Type B pancreatic cell (in vitro differentiated cells): Measurements from ENCODE around the gene MPC2. TPM values are rescaled to one million over a fixed set of nuclear protein-coding genes. Genes with fewer than 3 reads are reported as not detected.

ENCODE experiments used
- DNase-seq: peaks from one replicate; pipeline ENCODE4 v3.0.0; 2021; ENCODE audit warnings: mixed read lengths; ENCODE audit not compliant: unreplicated experiment; ENCODE audit errors: extremely low spot score
- H3K27ac Mint-ChIP-seq: 2 replicates; pipeline ENCODE4 v1.8.0; 2021; ENCODE audit warnings: mild to moderate bottlenecking, mixed read lengths
- H3K27me3 Mint-ChIP-seq: 2 replicates; pipeline ENCODE4 v1.8.0; 2021; ENCODE audit warnings: mixed read lengths
- H3K36me3 Mint-ChIP-seq: 2 replicates; pipeline ENCODE4 v1.8.0; 2021; ENCODE audit warnings: mixed read lengths
- H3K4me1 Mint-ChIP-seq: one replicate; pipeline ENCODE4 v1.8.0; 2021; ENCODE audit warnings: mixed read lengths; ENCODE audit not compliant: unreplicated experiment
- H3K4me3 Mint-ChIP-seq: 2 replicates; pipeline ENCODE4 v1.8.0; 2021; ENCODE audit warnings: mild to moderate bottlenecking, mixed read lengths
- H3K9me3 Mint-ChIP-seq: 2 replicates; pipeline ENCODE4 v1.8.0; 2021; ENCODE audit warnings: mixed read lengths
- CTCF ChIP-seq: fragments of 200-600 bp; sonication (generic); conservative IDR thresholded peaks from 2 replicates; pipeline ENCODE4 v1.5.0; 2021; ENCODE audit warnings: antibody characterized with exemption, mild to moderate bottlenecking
- total RNA-seq: library from RNA; stranded (reverse); gene quantifications from 2 replicates; pipeline ENCODE4 v1.2.1, GENCODE V29; 2021; ENCODE audit warnings: low replicate concordance

MPC2 gene
- total RNA-seq, 1 donor from 2014 or later, result 60.2 TPM

DNA sequence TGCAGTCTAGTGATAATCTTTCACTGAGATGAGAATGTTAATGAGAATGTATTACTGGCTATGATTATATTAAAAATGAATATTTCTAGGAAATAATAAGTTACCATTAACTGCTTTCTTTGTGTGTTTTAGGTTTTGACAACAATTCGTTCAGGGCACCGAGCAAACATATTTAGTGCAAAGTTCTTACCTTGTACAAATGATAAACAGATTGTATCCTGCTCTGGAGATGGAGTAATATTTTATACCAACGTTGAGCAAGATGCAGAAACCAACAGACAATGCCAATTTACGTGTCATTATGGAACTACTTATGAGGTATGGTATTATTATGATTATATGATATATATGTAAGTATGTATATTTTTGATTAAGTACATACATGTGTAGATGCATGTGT, 37.8 kb upstream of the MPC2 start:
- no peak for TF ChIP-seq CTCF
- no peak for DNase-seq
- H3K27me3 Mint-ChIP-seq, result no peaks in the 10 kb centered on the region
- no peak overlapping the region for H3K4me3 Mint-ChIP-seq
- no peaks in the 10 kb centered on the region for H3K4me1 Mint-ChIP-seq
- H3K36me3 Mint-ChIP-seq, result peaks cover 27% of the 10 kb centered on the region
- peaks cover 4% of the 10 kb centered on the region for H3K9me3 Mint-ChIP-seq
- no peak overlapping the region for H3K27ac Mint-ChIP-seq

DNA sequence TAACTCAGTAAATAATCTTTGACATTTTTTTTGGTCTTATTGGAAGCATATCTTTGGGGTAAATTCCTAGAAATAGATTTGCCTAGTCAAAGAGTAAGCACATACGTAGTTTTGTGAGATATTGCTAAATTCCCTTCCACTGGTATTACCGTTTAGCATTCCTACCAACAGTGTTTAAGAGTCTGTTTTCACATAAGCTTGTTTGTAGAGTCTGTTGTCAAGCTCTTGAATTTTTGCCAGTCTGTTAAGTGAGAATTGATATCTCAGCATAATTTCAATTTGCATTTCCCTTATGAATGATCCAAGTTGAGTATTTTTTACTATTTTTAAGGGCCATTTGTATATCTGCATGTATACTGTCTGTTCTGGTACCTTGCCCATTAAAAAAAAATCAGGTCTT, 37.0 kb upstream of the MPC2 start:
- H3K9me3 Mint-ChIP-seq, result peaks cover 4% of the 10 kb centered on the region
- peaks cover 21% of the 10 kb centered on the region for H3K36me3 Mint-ChIP-seq
- no peak for TF ChIP-seq CTCF
- no peaks in the 10 kb centered on the region for H3K4me1 Mint-ChIP-seq
- H3K27me3 Mint-ChIP-seq, result no peaks in the 10 kb centered on the region
- H3K27ac Mint-ChIP-seq, result no peak overlapping the region
- DNase-seq, result no peak
- no peak overlapping the region for H3K4me3 Mint-ChIP-seq

- Mint-ChIP-seq H3K27ac (no peak overlapping the region), H3K36me3 (peaks cover 30% of the 10 kb centered on the region), H3K4me3 (no peak overlapping the region), H3K9me3 (no peaks in the 10 kb centered on the region), H3K4me1 (no peaks in the 10 kb centered on the region), H3K27me3 (no peaks in the 10 kb centered on the region)
- no peak for TF ChIP-seq CTCF
- no peak for DNase-seq
Observed at GRCh38 chr1:167968569-167968968, 31.7 kb upstream of the MPC2 start.

DNA sequence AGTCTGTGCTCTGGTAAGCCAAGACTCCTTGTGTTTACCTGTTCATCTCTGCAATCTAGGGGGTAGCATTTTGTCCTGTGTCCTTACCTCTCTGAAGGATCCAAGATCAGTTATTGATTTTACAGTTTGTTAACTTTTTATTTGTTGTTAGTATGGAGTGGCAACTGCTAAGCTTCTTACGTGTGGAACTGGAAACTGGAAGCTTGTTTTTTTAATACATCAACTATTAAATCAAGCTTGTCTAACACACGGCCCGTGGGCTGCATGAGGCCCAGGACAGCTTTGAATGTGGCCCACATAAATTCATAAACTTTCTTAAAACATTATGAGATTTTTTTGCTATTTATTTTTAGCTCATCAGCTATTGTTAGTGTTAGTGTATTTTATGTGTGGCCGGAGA, 29.2 kb upstream of the MPC2 start:
- H3K9me3 Mint-ChIP-seq, result no peaks in the 10 kb centered on the region
- no peaks in the 10 kb centered on the region for H3K27me3 Mint-ChIP-seq
- H3K4me3 Mint-ChIP-seq, result no peak overlapping the region
- H3K36me3 Mint-ChIP-seq, result peaks cover 35% of the 10 kb centered on the region
- no peak for TF ChIP-seq CTCF
- DNase-seq, result no peak
- H3K27ac Mint-ChIP-seq, result no peak overlapping the region
- no peaks in the 10 kb centered on the region for H3K4me1 Mint-ChIP-seq

GRCh38 chr1:167964646-167965045, 27.8 kb upstream of the MPC2 start:
- TF ChIP-seq CTCF, result no peak
- Mint-ChIP-seq H3K4me3 (no peak overlapping the region), H3K36me3 (peaks cover 35% of the 10 kb centered on the region), H3K9me3 (no peaks in the 10 kb centered on the region), H3K27me3 (no peaks in the 10 kb centered on the region), H3K4me1 (no peaks in the 10 kb centered on the region), H3K27ac (no peak overlapping the region)
- no peak for DNase-seq

GRCh38 chr1:167957710-167958109, 20.8 kb upstream of the MPC2 start:
- H3K4me1 Mint-ChIP-seq, result no peaks in the 10 kb centered on the region
- H3K4me3 Mint-ChIP-seq, result no peak overlapping the region
- no peak for DNase-seq
- TF ChIP-seq CTCF, result no peak
- no peaks in the 10 kb centered on the region for H3K9me3 Mint-ChIP-seq
- H3K36me3 Mint-ChIP-seq, result peaks cover 33% of the 10 kb centered on the region
- H3K27me3 Mint-ChIP-seq, result no peaks in the 10 kb centered on the region
- no peak overlapping the region for H3K27ac Mint-ChIP-seq
